ENCODE results near the gene SLC25A51. TPM values are rescaled to one million over a fixed set of nuclear protein-coding genes. Genes with fewer than 3 reads are reported as not detected.
"Not testable (repeated sequence)": the region's sequence is repeated elsewhere in the genome, so short reads cannot be mapped to it uniquely, and the experiment has no call there.

The SLC25A51 gene
- total RNA-seq, 4 donors from 2014 or later: 29.0 to 41.9 (median 39.3) TPM

DNA sequence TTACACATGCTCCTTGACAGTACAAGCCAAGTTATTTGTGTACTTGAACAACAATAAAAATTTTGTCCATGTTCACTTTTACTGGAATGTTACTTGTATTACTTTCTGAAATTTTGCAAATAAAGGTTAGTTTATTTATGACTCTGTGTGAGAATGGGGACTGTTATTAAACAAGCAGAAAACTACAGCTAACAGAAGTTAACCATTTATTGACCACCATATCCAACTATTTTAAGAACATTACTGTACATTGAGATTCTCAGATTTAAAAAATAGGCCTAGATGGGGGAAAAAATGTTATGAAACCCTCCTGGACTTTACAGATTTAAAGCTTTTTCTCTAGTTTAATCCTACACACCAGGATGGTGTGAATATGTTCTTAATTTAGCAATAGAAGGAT, 1.8 kb downstream of the SLC25A51 start:
- no peak overlapping the region for H3K4me3 ChIP-seq
- no peak for DNase-seq (ENCODE audit: extremely low spot score)
- TF ChIP-seq POLR2AphosphoS5 (IDR thresholded peaks at IDR 0.05) (no peak), POLR2A (IDR thresholded peaks at IDR 0.05; ENCODE audit: low read depth) (no peak), EP300 (IDR thresholded peaks at IDR 0.05) (no peak)
- TF ChIP-seq, protein P1, sequence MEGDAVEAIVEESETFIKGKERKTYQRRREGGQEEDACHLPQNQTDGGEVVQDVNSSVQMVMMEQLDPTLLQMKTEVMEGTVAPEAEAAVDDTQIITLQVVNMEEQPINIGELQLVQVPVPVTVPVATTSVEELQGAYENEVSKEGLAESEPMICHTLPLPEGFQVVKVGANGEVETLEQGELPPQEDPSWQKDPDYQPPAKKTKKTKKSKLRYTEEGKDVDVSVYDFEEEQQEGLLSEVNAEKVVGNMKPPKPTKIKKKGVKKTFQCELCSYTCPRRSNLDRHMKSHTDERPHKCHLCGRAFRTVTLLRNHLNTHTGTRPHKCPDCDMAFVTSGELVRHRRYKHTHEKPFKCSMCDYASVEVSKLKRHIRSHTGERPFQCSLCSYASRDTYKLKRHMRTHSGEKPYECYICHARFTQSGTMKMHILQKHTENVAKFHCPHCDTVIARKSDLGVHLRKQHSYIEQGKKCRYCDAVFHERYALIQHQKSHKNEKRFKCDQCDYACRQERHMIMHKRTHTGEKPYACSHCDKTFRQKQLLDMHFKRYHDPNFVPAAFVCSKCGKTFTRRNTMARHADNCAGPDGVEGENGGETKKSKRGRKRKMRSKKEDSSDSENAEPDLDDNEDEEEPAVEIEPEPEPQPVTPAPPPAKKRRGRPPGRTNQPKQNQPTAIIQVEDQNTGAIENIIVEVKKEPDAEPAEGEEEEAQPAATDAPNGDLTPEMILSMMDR (IDR thresholded peaks at IDR 0.05): no peak
- peaks cover 17 to 40% (median 31%) of the 10 kb centered on the region in 4 donors for H3K4me1 ChIP-seq
- peaks cover 18 to 31% (median 25%) of the 10 kb centered on the region in 4 donors for H3K36me3 ChIP-seq
- H3K27ac ChIP-seq (replicated peaks in 1 of 4): no peak overlapping the region
- H3K9me3 ChIP-seq: no peaks in the 10 kb centered on the region
- intact Hi-C loops (cut with DNase I): no loop called here
- no peaks in the 10 kb centered on the region for H3K27me3 ChIP-seq

DNA sequence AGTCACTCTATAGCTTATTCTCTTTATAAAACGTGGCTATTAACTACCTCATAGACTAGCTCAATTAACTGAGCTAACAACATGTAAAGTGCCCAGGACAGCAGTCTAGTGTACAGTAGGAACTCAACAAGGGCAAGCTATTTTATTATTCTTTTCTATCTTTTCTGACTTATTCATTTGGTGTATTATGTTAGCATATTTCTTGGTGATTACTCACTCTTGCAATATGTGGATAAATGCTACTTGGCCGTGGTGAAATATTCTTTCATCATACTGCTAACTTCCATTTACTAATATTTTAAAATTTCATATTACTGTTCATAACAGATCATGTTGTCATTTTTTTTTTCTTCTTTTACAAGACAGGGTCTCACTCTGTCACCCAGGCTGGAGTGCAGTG, 4.9 kb downstream of the SLC25A51 start:
- Histone ChIP-seq H3K4me1 (peaks cover 11 to 29% (median 20%) of the 10 kb centered on the region in 4 donors), H3K27ac (replicated peaks in 1 of 4) (no peak overlapping the region), H3K9me3 (no peaks in the 10 kb centered on the region), H3K36me3 (peaks cover 33 to 62% (median 54%) of the 10 kb centered on the region in 4 donors), H3K4me3 (no peak overlapping the region), H3K27me3 (no peaks in the 10 kb centered on the region)
- intact Hi-C loops (cut with DNase I): no loop called here
- TF ChIP-seq POLR2A (IDR thresholded peaks at IDR 0.05; ENCODE audit: low read depth): no peak
- TF ChIP-seq, protein P1 (IDR thresholded peaks at IDR 0.05): no peak
- 85% methylated on average over 2 of the region's 2 CpGs for WGBS
- DNase-seq (ENCODE audit: extremely low spot score): no peak

DNA sequence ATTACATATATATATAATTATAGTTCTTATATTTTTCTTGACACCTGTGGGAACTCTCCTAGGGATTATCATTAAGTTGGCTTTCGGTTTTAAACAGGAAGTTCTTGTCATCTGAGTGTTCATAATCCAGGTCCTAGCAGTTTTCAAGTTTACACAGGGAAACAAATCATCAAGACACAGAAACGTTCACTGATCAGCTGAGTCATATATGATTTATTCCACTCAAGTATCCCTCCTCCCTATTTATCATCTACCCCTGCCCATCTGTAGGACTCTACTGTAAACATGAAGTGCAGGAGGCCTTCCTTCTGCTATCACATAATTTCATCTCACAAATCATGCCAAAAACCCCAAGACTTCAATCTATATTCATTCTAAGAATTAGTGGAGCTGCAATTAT, 6.3 kb downstream of the SLC25A51 start:
- Histone ChIP-seq H3K36me3 (peaks cover 33 to 75% (median 68%) of the 10 kb centered on the region in 4 donors), H3K27ac (replicated peaks in 1 of 4) (no peak overlapping the region), H3K4me1 (peaks cover 5 to 20% (median 11%) of the 10 kb centered on the region in 4 donors), H3K4me3 (no peak overlapping the region), H3K9me3 (no peaks in the 10 kb centered on the region), H3K27me3 (no peaks in the 10 kb centered on the region)
- intact Hi-C loops (cut with DNase I): no loop called here
- TF ChIP-seq POLR2A (IDR thresholded peaks at IDR 0.05; ENCODE audit: low read depth): no peak
- TF ChIP-seq, protein P1 (IDR thresholded peaks at IDR 0.05): no peak
- TF ChIP-seq EP300 (IDR thresholded peaks at IDR 0.05): no peak
- no peak for TF ChIP-seq POLR2AphosphoS5 (IDR thresholded peaks at IDR 0.05)
- no peak for DNase-seq (ENCODE audit: extremely low spot score)
- 48% methylated on average over 2 of the region's 2 CpGs for WGBS

DNA sequence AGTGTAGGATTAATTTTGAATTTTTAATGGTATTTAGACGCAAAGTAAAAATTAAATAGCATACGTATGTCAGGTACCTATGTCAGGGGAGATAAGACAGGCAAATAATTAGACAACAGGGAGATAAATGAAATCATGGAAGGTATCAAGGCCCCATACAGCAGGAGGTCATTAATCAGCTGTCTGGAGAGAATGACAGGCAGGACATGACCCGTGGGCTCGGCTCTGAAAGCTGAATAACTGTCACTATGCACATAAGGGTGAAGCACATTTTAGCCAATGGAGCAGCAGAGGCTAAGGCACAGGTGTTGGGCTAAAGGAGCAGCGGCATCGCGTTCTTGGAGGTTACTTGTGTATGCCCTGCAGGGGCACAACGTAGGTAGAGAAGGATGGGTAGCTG, 11.9 kb downstream of the SLC25A51 start:
- TF ChIP-seq POLR2A (IDR thresholded peaks at IDR 0.05; ENCODE audit: low read depth) (no peak), POLR2AphosphoS5 (IDR thresholded peaks at IDR 0.05) (no peak), EP300 (IDR thresholded peaks at IDR 0.05) (no peak)
- TF ChIP-seq, protein P1 (IDR thresholded peaks at IDR 0.05): no peak

DNA sequence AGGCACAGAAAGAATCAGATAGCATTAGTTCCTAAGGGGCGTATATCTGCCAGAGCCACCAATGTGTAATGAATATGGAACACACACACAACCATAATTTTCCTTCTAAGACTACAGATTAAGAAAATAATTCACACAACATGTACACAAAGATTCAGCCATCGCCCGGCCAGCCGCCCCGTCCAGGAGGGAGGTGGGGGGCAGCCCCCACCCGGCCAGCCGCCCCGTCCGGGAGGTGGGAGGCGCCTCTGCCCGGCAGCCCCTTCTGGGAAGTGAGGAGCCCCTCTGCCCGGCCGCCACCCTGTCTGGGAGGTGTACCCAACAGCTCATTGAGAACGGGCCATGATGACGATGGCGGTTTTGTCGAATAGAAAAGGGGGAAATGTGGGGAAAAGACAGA, 12.9 kb downstream of the SLC25A51 start:
- WGBS: 97% methylated on average over 17 of the region's 17 CpGs
- H3K4me1 ChIP-seq; H3K27me3 ChIP-seq; H3K27ac ChIP-seq (replicated peaks in 1 of 4); H3K4me3 ChIP-seq; DNase-seq (ENCODE audit: extremely low spot score); H3K9me3 ChIP-seq; intact Hi-C loops (cut with DNase I): not testable (repeated sequence)
- H3K36me3 ChIP-seq: peaks cover 19 to 81% (median 67%) of the 10 kb centered on the region in 4 donors

More for the DNA sequence above, 11.9 kb downstream of the SLC25A51 start:
- H3K36me3 ChIP-seq: peaks cover 26 to 84% (median 71%) of the 10 kb centered on the region in 4 donors
- H3K27me3 ChIP-seq: no peaks in the 10 kb centered on the region
- no peak for DNase-seq (ENCODE audit: extremely low spot score)
- H3K9me3 ChIP-seq: no peaks in the 10 kb centered on the region
- WGBS: 87% methylated on average over 8 of the region's 8 CpGs
- H3K4me1 ChIP-seq: no peaks in the 10 kb centered on the region
- H3K4me3 ChIP-seq: no peak overlapping the region
- intact Hi-C loops (cut with DNase I): no loop called here
- H3K27ac ChIP-seq (replicated peaks in 1 of 4): no peak overlapping the region
